Measurements from ENCODE around the gene KIF24. TPM values are rescaled to one million over a fixed set of nuclear protein-coding genes. Genes with fewer than 3 reads are reported as not detected.

Gene KIF24
- total and polyA plus RNA-seq, 2 of the 4 experiments (the other 2 are of a cell fraction) = 1.4 to 3.0 TPM

GRCh38 chr9:34343090-34343489, 14.0 kb upstream of the KIF24 start:
- TF ChIP-seq RAD21 (IDR thresholded peaks at IDR 0.05; ENCODE audit: low read length) (no peak), MAZ (IDR thresholded peaks at IDR 0.05; ENCODE audit: borderline replicate concordance, low read depth, low read length) (no peak), POLR2A (IDR thresholded peaks at IDR 0.05; ENCODE audit: low read depth, low read length) (no peak), ELK1 (IDR thresholded peaks at IDR 0.05; ENCODE audit: borderline replicate concordance, low read depth, low read length) (no peak)
- H3K27ac ChIP-seq (ENCODE audit: insufficient read depth, low read length) = no peak overlapping the region
- ATAC-seq (ENCODE audit: low read depth) (no peak), DNase-seq (no peak)
- CTCF ChIA-PET = no interaction called here
- H2AK9ac ChIP-seq (replicated peaks; ENCODE audit: low read depth, low read length, poor library complexity) = no peak overlapping the region
- POLR2A ChIA-PET (ENCODE audit: unreplicated experiment) = no interaction called here
- no peak overlapping the region for H3K9ac ChIP-seq (ENCODE audit: low read depth, low read length)
- no peaks in the 10 kb centered on the region for H3K27me3 ChIP-seq (ENCODE audit: control insufficient read depth, insufficient read depth, low read length)
- no peaks in the 10 kb centered on the region; the same call in 1 of the 2 replicates for H3K9me1 ChIP-seq (ENCODE audit: insufficient read depth, low read length)
- peaks cover 37% of the 10 kb centered on the region for H3K36me3 ChIP-seq (ENCODE audit: control insufficient read depth, insufficient read depth, low read length)
- H4K91ac ChIP-seq (ENCODE audit: insufficient read depth, low read depth, low read length) = no peak overlapping the region
- H3K79me1 ChIP-seq (ENCODE audit: low read depth in 1 of 2, low read length in 2 of 2) = peaks cover 0 to 6% of the 10 kb centered on the region in 2 experiments; a peak in 1 of 4 replicates
- in situ Hi-C loops (cut with MboI; ENCODE audit: low sequenced_read_pairs) = no loop called here
- no peak overlapping the region for H2BK20ac ChIP-seq (ENCODE audit: low read depth, low read length)
- no peak overlapping the region for H2AK5ac ChIP-seq (ENCODE audit: low read depth, low read length)
- H4K5ac ChIP-seq (ENCODE audit: low read depth, low read length) = no peak overlapping the region
- no peak overlapping the region for H2BK120ac ChIP-seq (ENCODE audit: low read depth, low read length)
- H3K18ac ChIP-seq (ENCODE audit: low read depth, low read length) = no peak overlapping the region
- no peak overlapping the region for H2AFZ ChIP-seq (replicated peaks; ENCODE audit: low read length, poor library complexity)
- no peaks in the 10 kb centered on the region for H4K20me1 ChIP-seq (ENCODE audit: insufficient read depth, low read length)
- no peak overlapping the region for H2BK15ac ChIP-seq (ENCODE audit: low read depth, low read length)
- H3K4me1 ChIP-seq (ENCODE audit: control insufficient read depth, insufficient read depth, low read length) = no peaks in the 10 kb centered on the region
- TSS peak; percentile 66 for BruUV-seq (replicated peaks)
- no peak overlapping the region for H3K4ac ChIP-seq (ENCODE audit: low read depth, low read length)
- 66% methylated on average over 2 of the region's 5 CpGs; no CpG with 5 or more reads in 1 of the 2 experiments for WGBS, 2 experiments (ENCODE audit: extremely low coverage in 2 of 2, insufficient read length in 1 of 2)
- H3K4me2 ChIP-seq (ENCODE audit: low read depth, low read length) = no peak overlapping the region
- no peak overlapping the region for H2BK5ac ChIP-seq (ENCODE audit: low read depth, low read length, poor library complexity, severe bottlenecking)
- H3K14ac ChIP-seq (replicated peaks; ENCODE audit: low read depth, low read length) = no peak overlapping the region
- no peak overlapping the region for H3K56ac ChIP-seq (ENCODE audit: extremely low read depth, insufficient read depth, low read length)
- no peaks in the 10 kb centered on the region for H3K9me3 ChIP-seq (ENCODE audit: control insufficient read depth, insufficient read depth, low read length)
- no peak overlapping the region for H4K8ac ChIP-seq (ENCODE audit: low read depth in 2 of 2, low read length in 2 of 2)
- intact Hi-C loops (cut with micrococcal nuclease) = no loop called here
- no peak overlapping the region for H3K23ac ChIP-seq (ENCODE audit: low read depth, low read length)
- dilution Hi-C loops (cut with HindIII; ENCODE audit: low sequenced_read_pairs, unreplicated experiment) = no loop called here
- H3K4me3 ChIP-seq (ENCODE audit: insufficient read depth, low read depth, low read length) = no peak overlapping the region
